HCT116 (cell line): ENCODE results near the gene PTBP3. TPM values are rescaled to one million over a fixed set of nuclear protein-coding genes. Genes with fewer than 3 reads are reported as not detected.

Experiments used
- ATAC-seq: fragments of 200-7000 bp; cut with Tn5 transposase; 2 replicates; pipeline ENCODE4 v1.9.1; 2020; ENCODE audit warnings: mild to moderate bottlenecking, moderate library complexity
- BruUV-seq: library from RNA; stranded (reverse); fragments of 400-500 nt; replicated peaks from 2 replicates; lab custom pipeline; 2021; lab: Mats Ljungman, UMichigan
- CTCF ChIA-PET: fragments of 300-600 bp; sonication (Branson Sonifier 250); formaldehyde crosslinking; loops from one replicate; lab custom pipeline; 2021; ENCODE audit warnings: antibody characterized with exemption; lab: Charles Lee
- POLR2A ChIA-PET: fragments of 300-600, 350-600 bp; sonication (Branson Sonifier 250); formaldehyde crosslinking; loops from one replicate; lab custom pipeline; 2021; ENCODE audit warnings: antibody characterized with exemption; lab: Charles Lee
- RAD21 ChIA-PET, 2 experiments: fragments of 300-600 bp; sonication (Branson Sonifier 250); formaldehyde crosslinking; loops; one replicate each; lab custom pipeline; 2023; ENCODE audit warnings: low total read pairs in 2 of 2; ENCODE audit not compliant: uncharacterized antibody in 2 of 2, unreplicated experiment in 2 of 2, low non-redundant PET in 1 of 2; lab: Charles Lee
- DNase-seq: peaks from one replicate; pipeline ENCODE4 v3.0.0-alpha.2; 2010; ENCODE audit warnings: low read depth, low spot score
- H2AFZ ChIP-seq: fragments of 200-600 bp; shearing (Covaris generic), sonication (generic); 2 replicates; pipeline ENCODE4 v1.6.1; 2017; ENCODE audit warnings: low read depth, mixed run types, mixed read lengths, antibody characterized with exemption, low read length; ENCODE audit not compliant: poor library complexity, severe bottlenecking
- H3K27ac ChIP-seq: 2 replicates; pipeline ENCODE4 v1.5.1; 2012; ENCODE audit warnings: low read depth, low read length
- H3K27me3 ChIP-seq: fragments of 200-600 bp; sonication (generic); 2 replicates; pipeline ENCODE4 v1.6.1; 2016; ENCODE audit warnings: mixed run types, low read length, mixed read lengths; ENCODE audit not compliant: insufficient read depth
- H3K36me3 ChIP-seq, 2 experiments: fragments of 200-500 bp in 1 of 2; fragments of 200-600 bp in 1 of 2; sonication (Bioruptor generic) in 1 of 2; sonication (generic) in 1 of 2; 2 replicates each; pipeline versions ENCODE4 v1.5.1 to v1.6.1; 2014 to 2016; ENCODE audit warnings: low read length in 2 of 2, inconsistent platforms in 1 of 2, mixed read lengths in 1 of 2, mixed run types in 1 of 2; ENCODE audit not compliant: insufficient read depth in 2 of 2, control insufficient read depth in 1 of 2
- H3K4me1 ChIP-seq, 2 experiments: fragments of 200-600 bp in 1 of 2; sonication (generic) in 1 of 2; 2 replicates each; pipeline versions ENCODE4 v1.5.1 to v1.6.1; 2012 to 2017; ENCODE audit warnings: low read length in 2 of 2, inconsistent platforms in 1 of 2, mild to moderate bottlenecking in 1 of 2, mixed read lengths in 1 of 2, mixed run types in 1 of 2, moderate library complexity in 1 of 2; ENCODE audit not compliant: insufficient read depth in 2 of 2, control insufficient read depth in 1 of 2
- H3K4me2 ChIP-seq: fragments of 200-600 bp; sonication (generic); 2 replicates; pipeline ENCODE4 v1.6.1; 2017; ENCODE audit warnings: mixed run types, low read length, mixed read lengths
- H3K4me3 ChIP-seq, 2 experiments: fragments of 200-600 bp in 1 of 2; sonication (generic) in 1 of 2; replicated peaks in 1 of 2; 2 replicates each; pipeline ENCODE4 v1.5.1; 2011 to 2016; ENCODE audit warnings: low read length in 2 of 2, control low read depth in 1 of 2, low read depth in 1 of 2, mild to moderate bottlenecking in 1 of 2, mixed read lengths in 1 of 2, mixed run types in 1 of 2
- H3K79me2 ChIP-seq: fragments of 200-600 bp; sonication (generic); 2 replicates; pipeline ENCODE4 v1.6.1; 2017; ENCODE audit warnings: mild to moderate bottlenecking, mixed run types, low read length, moderate library complexity, mixed read lengths; ENCODE audit not compliant: insufficient read depth
- H3K9ac ChIP-seq: fragments of 200-600 bp; sonication (generic); 2 replicates; pipeline ENCODE4 v1.6.1; 2016; ENCODE audit warnings: low read length, mixed read lengths
- H3K9me2 ChIP-seq: fragments of 200-600 bp; sonication (generic), shearing (Covaris generic); 2 replicates; pipeline ENCODE4 v1.6.1; 2017; ENCODE audit warnings: mixed run types, mild to moderate bottlenecking, moderate library complexity; ENCODE audit not compliant: insufficient read depth
- H3K9me3 ChIP-seq, 2 experiments: fragments of 200-500 bp in 1 of 2; fragments of 200-600 bp in 1 of 2; sonication (Bioruptor generic) in 1 of 2; sonication (generic) in 1 of 2; 2 replicates each; pipeline ENCODE4 v1.6.1; 2014 to 2017; ENCODE audit warnings: low read length in 2 of 2, mixed read lengths in 2 of 2, inconsistent platforms in 1 of 2, low read depth in 1 of 2, mild to moderate bottlenecking in 1 of 2, mixed run types in 1 of 2, moderate library complexity in 1 of 2; ENCODE audit not compliant: control insufficient read depth in 1 of 2, insufficient read depth in 1 of 2
- H4K20me1 ChIP-seq: fragments of 200-600 bp; sonication (generic), shearing (Covaris generic); 2 replicates; pipeline ENCODE4 v1.6.1; 2017; ENCODE audit warnings: mixed run types, mild to moderate bottlenecking, moderate library complexity; ENCODE audit not compliant: insufficient read depth
- ATF3 ChIP-seq: IDR thresholded peaks from 2 replicates; pipeline ENCODE4 v1.6.1; 2012
- CBX3 ChIP-seq: IDR thresholded peaks from 2 replicates; pipeline ENCODE4 v1.6.1; 2012; ENCODE audit warnings: low read depth
- CEBPB ChIP-seq: IDR thresholded peaks from 2 replicates; pipeline ENCODE4 v1.6.1; 2012; ENCODE audit warnings: low read depth
- CTCF ChIP-seq, 3 experiments: fragments of 200-600 bp in 1 of 3; sonication (generic) in 1 of 3; IDR thresholded peaks in 2 of 3; conservative IDR thresholded peaks in 1 of 3; 2 replicates each; pipeline ENCODE4 v1.5.1; 2012 to 2017; ENCODE audit warnings: low read depth in 2 of 3, low read length in 2 of 3, antibody characterized with exemption in 1 of 3, borderline replicate concordance in 1 of 3, control low read depth in 1 of 3, mild to moderate bottlenecking in 1 of 3, mixed read lengths in 1 of 3, mixed run types in 1 of 3, moderate library complexity in 1 of 3; ENCODE audit not compliant: insufficient read depth in 1 of 3
- EZH2phosphoT487 ChIP-seq: fragments of 200-600 bp; IDR thresholded peaks from 2 replicates; pipeline ENCODE4 v1.6.1; 2018; ENCODE audit warnings: antibody characterized with exemption, borderline replicate concordance
- FOSL1 ChIP-seq: IDR thresholded peaks from 2 replicates; pipeline ENCODE4 v1.6.1; 2012; ENCODE audit warnings: low read depth
- JUND ChIP-seq: IDR thresholded peaks from 2 replicates; pipeline ENCODE4 v1.6.1; 2012
- POLR2A ChIP-seq: IDR thresholded peaks from 2 replicates; pipeline ENCODE4 v1.7.0; 2011; ENCODE audit warnings: borderline replicate concordance; ENCODE audit not compliant: insufficient read depth, insufficient read length; ENCODE audit errors: extremely low read depth
- POLR2AphosphoS5 ChIP-seq: IDR thresholded peaks from 2 replicates; pipeline ENCODE4 v1.6.1; 2011; ENCODE audit warnings: mild to moderate bottlenecking, low read depth, low read length, moderate library complexity
- REST ChIP-seq: IDR thresholded peaks from 2 replicates; pipeline ENCODE4 v1.6.1; 2012; ENCODE audit warnings: low read depth
- SIN3A ChIP-seq: IDR thresholded peaks from 2 replicates; pipeline ENCODE4 v1.6.1; 2012; ENCODE audit warnings: low read depth
- SRF ChIP-seq: IDR thresholded peaks from 2 replicates; pipeline ENCODE4 v1.6.1; 2012; ENCODE audit warnings: low read depth
- TCF7L2 ChIP-seq: IDR thresholded peaks from 2 replicates; pipeline ENCODE4 v1.7.0; 2011; ENCODE audit warnings: borderline replicate concordance, inconsistent platforms; ENCODE audit not compliant: insufficient read depth, insufficient read length; ENCODE audit errors: extremely low read depth
- YY1 ChIP-seq: IDR thresholded peaks from 2 replicates; pipeline ENCODE4 v1.6.1; 2011; ENCODE audit warnings: low read length, low read depth, moderate library complexity, mild to moderate bottlenecking; ENCODE audit not compliant: insufficient replicate concordance; ENCODE audit errors: extremely low read depth
- ZFX ChIP-seq: fragments of 450-650 bp; IDR thresholded peaks from 2 replicates; pipeline ENCODE4 v1.6.1; 2017
- intact Hi-C: fragments of 100-400 bp; cut with micrococcal nuclease; formaldehyde crosslinking; loops from 2 replicates; pipeline ENCODE4 v1.10.0; 2022
- total RNA-seq: library from RNA; stranded (reverse); gene quantifications from one replicate; pipeline ENCODE4 v1.2.1, GENCODE V29; 2021; ENCODE audit not compliant: unreplicated experiment

The PTBP3 gene
- total RNA-seq, 1 experiment from 2014 or later, result 102 TPM

GRCh38 chr9:112316258-112316943, 17.0 kb downstream of the PTBP3 start:
- H3K36me3 ChIP-seq, result no peaks in the 10 kb centered on the region
- no peak overlapping the region for H3K27ac ChIP-seq
- no peak overlapping the region for H3K4me2 ChIP-seq
- H3K79me2 ChIP-seq, result peaks cover 97% of the 10 kb centered on the region
- H3K9ac ChIP-seq, result no peak overlapping the region
- H3K27me3 ChIP-seq, result no peaks in the 10 kb centered on the region
- 0 out of 2 replicates have a peak, but pooled peaks cover 4% of the 10 kb centered on the region for H4K20me1 ChIP-seq
- ChIA-PET CTCF (no interaction called here), POLR2A (no interaction called here), RAD21 (no interaction called here)
- intact Hi-C loops, result no loop called here
- H2AFZ ChIP-seq, result no peak overlapping the region
- H3K4me3 ChIP-seq, result no peak overlapping the region
- peaks cover 0 to 5% of the 10 kb centered on the region in 2 experiments; a peak in 1 of 4 replicates for H3K4me1 ChIP-seq
- DNase-seq, result no peak
- no TSS peak for BruUV-seq
- H3K9me2 ChIP-seq, result no peaks in the 10 kb centered on the region
- no peak for TF ChIP-seq CTCF (IDR thresholded peaks at IDR 0.05 in 2 of 3, conservative IDR thresholded peaks at IDR 0.05 in 1 of 3; ENCODE audit: borderline replicate concordance in 1 of 3, insufficient read depth in 1 of 3, low read depth in 2 of 3, low read length in 2 of 3)
- no peak for TF ChIP-seq ATF3
- TF ChIP-seq JUND, result no peak
- TF ChIP-seq TCF7L2, result no peak
- TF ChIP-seq EZH2phosphoT487, result no peak
- no peak for TF ChIP-seq SRF
- no peak for TF ChIP-seq FOSL1
- TF ChIP-seq POLR2A, result no peak
- no peak for TF ChIP-seq CEBPB
- TF ChIP-seq ZFX, result no peak
- no peak for TF ChIP-seq CBX3
- no peak for TF ChIP-seq POLR2AphosphoS5
- TF ChIP-seq REST, result no peak
- TF ChIP-seq YY1, result no peak
- TF ChIP-seq SIN3A, result no peak
- no peaks in the 10 kb centered on the region for H3K9me3 ChIP-seq
- ATAC-seq, result no peak
